ENCODE results near the gene TSEN54. TPM values are rescaled to one million over a fixed set of nuclear protein-coding genes. Genes with fewer than 3 reads are reported as not detected.
A peak's percentile ranks its signal among the peaks of the same experiment; 100 is the strongest.

Gene TSEN54
- polyA plus RNA-seq, 1 of the 3 experiments (the other 2 are of a cell fraction), result 29.8 TPM

GRCh38 chr17:75498039-75498725 lies 18.1 kb upstream of the TSEN54 start:
- H3F3A ChIP-seq (replicated peaks; ENCODE audit: insufficient read depth), result peaks cover 4% of the 10 kb centered on the region
- WGBS (ENCODE audit: low lambda C conversion rate), result 91% methylated on average over 21 of the region's 21 CpGs
- H3K4me1 ChIP-seq (ENCODE audit: control insufficient read depth in 1 of 2, insufficient read depth in 2 of 2, low read depth in 1 of 2, low read length in 1 of 2), result no peaks in the 10 kb centered on the region
- H3K27ac ChIP-seq (ENCODE audit: low read depth in 2 of 2, low read length in 1 of 2), result no peak overlapping the region
- no peak overlapping the region for H3K4me2 ChIP-seq
- POLR2A ChIA-PET, result interaction anchor here (1.0 to 1.7 kb wide), 2 partner anchors 8 to 9 kb away, joined by 4 to 7 read pairs; no protein-coding TSS in a partner anchor
- H3K4me3 ChIP-seq (ENCODE audit: low read depth in 2 of 2, low read length in 1 of 2), result no peak overlapping the region
- H3K27me3 ChIP-seq (ENCODE audit: insufficient read depth), result no peaks in the 10 kb centered on the region
- H3K36me3 ChIP-seq (replicated peaks in 1 of 2; ENCODE audit: control insufficient read depth in 1 of 2, insufficient read depth in 2 of 2, low read length in 1 of 2), result peaks cover 10 to 79% of the 10 kb centered on the region in 2 experiments
- DNase-seq, result peak; percentile 42
- H4K20me1 ChIP-seq (ENCODE audit: insufficient read depth), result no peaks in the 10 kb centered on the region
- no peaks in the 10 kb centered on the region for H3K9me3 ChIP-seq
- H2AFZ ChIP-seq (ENCODE audit: low read depth), result no peak overlapping the region
- no peaks in the 10 kb centered on the region for H3K9me2 ChIP-seq
- TF ChIP-seq SIN3A (IDR thresholded peaks at IDR 0.05; ENCODE audit: borderline replicate concordance, low read depth, low read length), result no peak
- H3K9ac ChIP-seq, result no peak overlapping the region
- no peaks in the 10 kb centered on the region for H3K79me2 ChIP-seq (ENCODE audit: insufficient read depth)
- CTCF ChIA-PET, result interaction anchor here (0.7 to 1.6 kb wide), 7 partner anchors 12 to 250 kb away, joined by 3 to 6 read pairs (median 3); partner anchors contain the start of genes MIF4GD and TSEN54

GRCh38 chr17:75498726-75499213 lies 17.6 kb upstream of the TSEN54 start:
- Histone ChIP-seq H3K4me2 (no peak overlapping the region), H3F3A (replicated peaks; ENCODE audit: insufficient read depth) (peaks cover 4% of the 10 kb centered on the region), H3K27ac (ENCODE audit: low read depth in 2 of 2, low read length in 1 of 2) (no peak overlapping the region), H3K36me3 (replicated peaks in 1 of 2; ENCODE audit: control insufficient read depth in 1 of 2, insufficient read depth in 2 of 2, low read length in 1 of 2) (peaks cover 10 to 75% of the 10 kb centered on the region in 2 experiments), H3K4me3 (ENCODE audit: low read depth in 2 of 2, low read length in 1 of 2) (no peak overlapping the region), H3K27me3 (ENCODE audit: insufficient read depth) (no peaks in the 10 kb centered on the region), H3K9ac (no peak overlapping the region), H4K20me1 (ENCODE audit: insufficient read depth) (no peaks in the 10 kb centered on the region), H3K9me3 (no peaks in the 10 kb centered on the region), H3K4me1 (ENCODE audit: control insufficient read depth in 1 of 2, insufficient read depth in 2 of 2, low read depth in 1 of 2, low read length in 1 of 2) (no peaks in the 10 kb centered on the region), H3K79me2 (ENCODE audit: insufficient read depth) (no peaks in the 10 kb centered on the region), H3K9me2 (no peaks in the 10 kb centered on the region), H2AFZ (ENCODE audit: low read depth) (no peak overlapping the region)
- ChIA-PET CTCF (interaction anchor here (0.7 to 1.6 kb wide), 12 partner anchors 11 to 251 kb away, joined by 3 to 5 read pairs (median 3); partner anchors contain the start of genes MIF4GD, SMIM5 and TSEN54), POLR2A (interaction anchor here (1.0 to 1.7 kb wide), 3 partner anchors 8 to 16 kb away, joined by 3 to 7 read pairs (median 4); no protein-coding TSS in a partner anchor)
- 83% methylated on average over 10 of the region's 16 CpGs for WGBS (ENCODE audit: low lambda C conversion rate)
- TF ChIP-seq TAF1 (IDR thresholded peaks at IDR 0.05; ENCODE audit: borderline replicate concordance, low read depth, low read length), result no peak
- no peak for TF ChIP-seq USF1 (IDR thresholded peaks at IDR 0.05; ENCODE audit: borderline replicate concordance, low read depth)
- TF ChIP-seq FOSL2 (IDR thresholded peaks at IDR 0.05; ENCODE audit: borderline replicate concordance, low read depth), result no peak
- DNase-seq, result peak; percentile 55

GRCh38 chr17:75499313-75500022 lies 16.9 kb upstream of the TSEN54 start:
- peak; percentile 50 for DNase-seq
- CTCF ChIA-PET, result interaction anchor here (0.7 to 1.4 kb wide), 10 partner anchors 10 to 250 kb away, joined by 3 to 7 read pairs (median 3); partner anchors contain the start of genes SMIM5 and TSEN54
- WGBS (ENCODE audit: low lambda C conversion rate), result 92% methylated on average over 10 of the region's 16 CpGs
- peak overlapping the region in 1 of 2 experiments; percentile 19; a peak in 1 of 4 replicates for H3K27ac ChIP-seq (ENCODE audit: low read depth in 2 of 2, low read length in 1 of 2)
- H3K4me1 ChIP-seq (ENCODE audit: control insufficient read depth in 1 of 2, insufficient read depth in 2 of 2, low read depth in 1 of 2, low read length in 1 of 2), result no peaks in the 10 kb centered on the region
- H3F3A ChIP-seq (replicated peaks; ENCODE audit: insufficient read depth), result peaks cover 4% of the 10 kb centered on the region
- H3K9ac ChIP-seq, result no peak overlapping the region
- no peaks in the 10 kb centered on the region for H3K27me3 ChIP-seq (ENCODE audit: insufficient read depth)
- H3K4me3 ChIP-seq (ENCODE audit: low read depth in 2 of 2, low read length in 1 of 2), result no peak overlapping the region
- H3K9me2 ChIP-seq, result no peaks in the 10 kb centered on the region
- POLR2A ChIA-PET, result interaction anchor here (0.6 to 1.7 kb wide), 5 partner anchors 8 to 78 kb away, joined by 3 to 7 read pairs (median 3); no protein-coding TSS in a partner anchor
- H2AFZ ChIP-seq (ENCODE audit: low read depth), result no peak overlapping the region
- TF ChIP-seq MXI1 (IDR thresholded peaks at IDR 0.05; ENCODE audit: low read depth, low read length), result no peak
- no peaks in the 10 kb centered on the region for H4K20me1 ChIP-seq (ENCODE audit: insufficient read depth)
- no peaks in the 10 kb centered on the region for H3K9me3 ChIP-seq
- H3K79me2 ChIP-seq (ENCODE audit: insufficient read depth), result no peaks in the 10 kb centered on the region
- no peak overlapping the region for H3K4me2 ChIP-seq
- H3K36me3 ChIP-seq (replicated peaks in 1 of 2; ENCODE audit: control insufficient read depth in 1 of 2, insufficient read depth in 2 of 2, low read length in 1 of 2), result peaks cover 10 to 70% of the 10 kb centered on the region in 2 experiments
